ENCODE data around the gene MYRF. TPM values are rescaled to one million over a fixed set of nuclear protein-coding genes. Genes with fewer than 3 reads are reported as not detected.

Gene MYRF
- total and polyA plus RNA-seq, 9 of the 15 experiments (the other 6 are each of a cell fraction or from before 2014, with no cell fraction given) = 2.3 to 25.8 (median 7.1) TPM

GRCh38 chr11:61834278-61835048 lies 82.0 kb downstream of the MYRF start (continued):
- TF ChIP-seq GTF3C2 (IDR thresholded peaks at IDR 0.05; ENCODE audit: borderline replicate concordance, extremely low read depth, insufficient read length) (no peak), NR2F6 (CRISPR knock-in tag; IDR thresholded peaks at IDR 0.05) (no peak), GATAD2B (IDR thresholded peaks at IDR 0.05; ENCODE audit: borderline replicate concordance) (no peak), ZNF764 (CRISPR knock-in tag; IDR thresholded peaks at IDR 0.05; ENCODE audit: low read depth) (no peak; the same call in 1 of the 2 replicates), RREB1 (CRISPR knock-in tag; IDR thresholded peaks at IDR 0.05) (no peak), MLLT1 (IDR thresholded peaks at IDR 0.05) (no peak), MCM2 (IDR thresholded peaks at IDR 0.05; ENCODE audit: low read depth) (no peak), ZNF224 (CRISPR knock-in tag; IDR thresholded peaks at IDR 0.05) (no peak), TCF15 (CRISPR knock-in tag; IDR thresholded peaks at IDR 0.05) (no peak), SMARCB1 (IDR thresholded peaks at IDR 0.05; ENCODE audit: insufficient read length, low read depth) (no peak), ZNF347 (CRISPR knock-in tag; IDR thresholded peaks at IDR 0.05; ENCODE audit: low read depth) (no peak), POLR2G (IDR thresholded peaks at IDR 0.05; ENCODE audit: low read depth, low read length) (peak; percentile 82), ZNF398 (CRISPR knock-in tag; IDR thresholded peaks at IDR 0.05) (no peak), ZNF589 (CRISPR knock-in tag; IDR thresholded peaks at IDR 0.05; ENCODE audit: low read depth) (peak; percentile 92)

All from K562 (cell line).